Mesothelial cell of epicardium (in vitro differentiated cells): ENCODE data around the gene RNF141. TPM values are rescaled to one million over a fixed set of nuclear protein-coding genes. Genes with fewer than 3 reads are reported as not detected.
A peak's percentile ranks its signal among the peaks of the same experiment; 100 is the strongest.

Source experiments
- DNase-seq, 2 experiments: peaks; one replicate each; pipeline ENCODE4 v3.0.0; 2021; ENCODE audit warnings: low spot score in 2 of 2; ENCODE audit not compliant: unreplicated experiment in 2 of 2
- H3K27ac Mint-ChIP-seq: 2 replicates; pipeline ENCODE4 v1.8.0; 2021; ENCODE audit warnings: mixed read lengths
- H3K27me3 Mint-ChIP-seq: 2 replicates; pipeline ENCODE4 v1.8.0; 2021; ENCODE audit warnings: low read depth, mixed read lengths
- H3K36me3 Mint-ChIP-seq: 2 replicates; pipeline ENCODE4 v1.8.0; 2021; ENCODE audit warnings: mixed read lengths
- H3K4me1 Mint-ChIP-seq: 2 replicates; pipeline ENCODE4 v1.8.0; 2021; ENCODE audit warnings: mixed read lengths
- H3K4me3 Mint-ChIP-seq: 2 replicates; pipeline ENCODE4 v1.8.0; 2021; ENCODE audit warnings: mild to moderate bottlenecking, moderate library complexity, mixed read lengths
- H3K9me3 Mint-ChIP-seq: 2 replicates; pipeline ENCODE4 v1.8.0; 2021; ENCODE audit warnings: mixed read lengths
- CTCF ChIP-seq: fragments of 200-600 bp; sonication (generic); IDR thresholded peaks from one replicate; pipeline ENCODE4 v1.5.0; 2021; ENCODE audit warnings: antibody characterized with exemption; ENCODE audit not compliant: unreplicated experiment
- total RNA-seq: library from RNA; stranded (reverse); gene quantifications from 3 replicates; pipeline ENCODE4 v1.2.1, GENCODE V29; 2021

The RNF141 gene
- total RNA-seq, 1 donor from 2014 or later, result 24.9 TPM

- no peak for TF ChIP-seq CTCF
- H3K36me3 Mint-ChIP-seq, result peaks cover 9% of the 10 kb centered on the region
- H3K27ac Mint-ChIP-seq, result no peak overlapping the region
- H3K27me3 Mint-ChIP-seq, result no peaks in the 10 kb centered on the region
- no peaks in the 10 kb centered on the region for H3K4me1 Mint-ChIP-seq
- no peak for DNase-seq
- no peaks in the 10 kb centered on the region for H3K9me3 Mint-ChIP-seq
- H3K4me3 Mint-ChIP-seq, result no peak overlapping the region
These were observed 38.8 kb downstream of the RNF141 start for GRCh38 chr11:10502065-10502680.

GRCh38 chr11:10500757-10501684 lies 40.0 kb downstream of the RNF141 start:
- no peak for TF ChIP-seq CTCF
- H3K27me3 Mint-ChIP-seq, result no peaks in the 10 kb centered on the region
- H3K4me1 Mint-ChIP-seq, result no peaks in the 10 kb centered on the region
- no peak overlapping the region for H3K27ac Mint-ChIP-seq
- no peak overlapping the region for H3K4me3 Mint-ChIP-seq
- H3K36me3 Mint-ChIP-seq, result peaks cover 16% of the 10 kb centered on the region
- DNase-seq, result no peak
- no peaks in the 10 kb centered on the region for H3K9me3 Mint-ChIP-seq

- Mint-ChIP-seq H3K27ac (no peak overlapping the region), H3K9me3 (no peaks in the 10 kb centered on the region), H3K4me3 (no peak overlapping the region), H3K27me3 (no peaks in the 10 kb centered on the region), H3K4me1 (no peaks in the 10 kb centered on the region), H3K36me3 (peaks cover 16% of the 10 kb centered on the region)
- DNase-seq, result no peak
- no peak for TF ChIP-seq CTCF
These were observed 40.9 kb downstream of the RNF141 start for GRCh38 chr11:10499874-10500601.

GRCh38 chr11:10499452-10499851 lies 41.5 kb downstream of the RNF141 start:
- peaks cover 17% of the 10 kb centered on the region for H3K36me3 Mint-ChIP-seq
- H3K4me1 Mint-ChIP-seq, result no peaks in the 10 kb centered on the region
- no peak overlapping the region for H3K27ac Mint-ChIP-seq
- H3K4me3 Mint-ChIP-seq, result no peak overlapping the region
- TF ChIP-seq CTCF, result no peak
- no peak for DNase-seq
- no peaks in the 10 kb centered on the region for H3K27me3 Mint-ChIP-seq
- H3K9me3 Mint-ChIP-seq, result no peaks in the 10 kb centered on the region

GRCh38 chr11:10498426-10499250 lies 42.3 kb downstream of the RNF141 start:
- peak in 1 of 2 experiments; percentile 25 for DNase-seq
- Mint-ChIP-seq H3K9me3 (peaks cover 5% of the 10 kb centered on the region), H3K27ac (no peak overlapping the region), H3K4me3 (no peak overlapping the region), H3K36me3 (peaks cover 19% of the 10 kb centered on the region), H3K27me3 (no peaks in the 10 kb centered on the region), H3K4me1 (no peaks in the 10 kb centered on the region)
- TF ChIP-seq CTCF, result no peak
